ENCODE measurements around the gene LRRC32.

- TF ChIP-seq, protein P1, sequence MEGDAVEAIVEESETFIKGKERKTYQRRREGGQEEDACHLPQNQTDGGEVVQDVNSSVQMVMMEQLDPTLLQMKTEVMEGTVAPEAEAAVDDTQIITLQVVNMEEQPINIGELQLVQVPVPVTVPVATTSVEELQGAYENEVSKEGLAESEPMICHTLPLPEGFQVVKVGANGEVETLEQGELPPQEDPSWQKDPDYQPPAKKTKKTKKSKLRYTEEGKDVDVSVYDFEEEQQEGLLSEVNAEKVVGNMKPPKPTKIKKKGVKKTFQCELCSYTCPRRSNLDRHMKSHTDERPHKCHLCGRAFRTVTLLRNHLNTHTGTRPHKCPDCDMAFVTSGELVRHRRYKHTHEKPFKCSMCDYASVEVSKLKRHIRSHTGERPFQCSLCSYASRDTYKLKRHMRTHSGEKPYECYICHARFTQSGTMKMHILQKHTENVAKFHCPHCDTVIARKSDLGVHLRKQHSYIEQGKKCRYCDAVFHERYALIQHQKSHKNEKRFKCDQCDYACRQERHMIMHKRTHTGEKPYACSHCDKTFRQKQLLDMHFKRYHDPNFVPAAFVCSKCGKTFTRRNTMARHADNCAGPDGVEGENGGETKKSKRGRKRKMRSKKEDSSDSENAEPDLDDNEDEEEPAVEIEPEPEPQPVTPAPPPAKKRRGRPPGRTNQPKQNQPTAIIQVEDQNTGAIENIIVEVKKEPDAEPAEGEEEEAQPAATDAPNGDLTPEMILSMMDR (conservative IDR thresholded peaks at IDR 0.05; ENCODE audit: low read depth, low read length), result no peak
- no peak for TF ChIP-seq EZH2 (IDR thresholded peaks at IDR 0.05; ENCODE audit: low read length, unreplicated experiment)
- TF ChIP-seq EZH2phosphoT487 (IDR thresholded peaks at IDR 0.05; ENCODE audit: borderline replicate concordance, low read length), result no peak
Measured at GRCh38 chr11:76708972-76709660, 38.6 kb upstream of the LRRC32 start.

All from PC-3 (cell line).